ENCODE data around the gene WWP2.
"Not testable (repeated sequence)": the region's sequence is repeated elsewhere in the genome, so short reads cannot be mapped to it uniquely, and the experiment has no call there.

WWP2 gene

DNA sequence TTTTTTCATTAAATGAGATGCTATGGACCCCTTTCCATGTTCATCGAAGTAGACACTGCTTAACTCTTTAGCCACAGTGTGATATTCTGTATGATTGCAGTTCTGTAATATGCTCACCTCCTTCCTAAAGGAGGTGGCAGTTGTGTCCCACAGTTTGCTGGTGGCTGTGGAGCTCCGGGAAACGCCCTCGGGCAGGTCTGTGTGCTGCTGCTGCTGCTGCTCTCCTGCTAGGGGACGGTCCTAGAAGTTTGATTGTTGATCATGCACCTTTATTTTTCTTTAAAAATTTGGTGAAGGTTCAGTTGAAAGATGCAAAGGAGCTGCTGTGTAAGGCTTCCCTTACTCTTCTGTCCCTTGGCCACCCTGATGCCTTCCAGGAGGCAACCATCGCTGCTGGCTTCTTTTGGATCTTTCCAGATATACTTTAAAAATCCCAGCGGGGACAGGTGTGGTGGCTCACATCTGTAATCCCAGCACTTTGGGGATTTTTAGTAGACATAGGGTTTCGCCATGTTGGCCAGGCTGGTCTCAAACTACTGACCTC lies 180.6 kb downstream of the WWP2 start:
- no peak for DNase-seq (ENCODE audit: low read depth, low spot score)

GRCh38 chr16:69943241-69944036 lies 181.3 kb downstream of the WWP2 start:
- DNase-seq (ENCODE audit: low read depth, low spot score) = not testable (repeated sequence)

GRCh38 chr16:69950411-69950810 lies 188.3 kb downstream of the WWP2 start:
- not testable (repeated sequence) for DNase-seq (ENCODE audit: low read depth, low spot score)

GRCh38 chr16:69951017-69951671 lies 189.0 kb downstream of the WWP2 start, which contains the start of gene CLEC18A:
Gene CLEC18A, plus strand, starts transcription at chr16:69951334. Its CDS starts 33 bp downstream, at chr16:69951367.
- DNase-seq (ENCODE audit: low read depth, low spot score) = not testable (repeated sequence)

GRCh38 chr16:69951672-69952031 lies 189.5 kb downstream of the WWP2 start:
- not testable (repeated sequence) for DNase-seq (ENCODE audit: low read depth, low spot score)

DNA sequence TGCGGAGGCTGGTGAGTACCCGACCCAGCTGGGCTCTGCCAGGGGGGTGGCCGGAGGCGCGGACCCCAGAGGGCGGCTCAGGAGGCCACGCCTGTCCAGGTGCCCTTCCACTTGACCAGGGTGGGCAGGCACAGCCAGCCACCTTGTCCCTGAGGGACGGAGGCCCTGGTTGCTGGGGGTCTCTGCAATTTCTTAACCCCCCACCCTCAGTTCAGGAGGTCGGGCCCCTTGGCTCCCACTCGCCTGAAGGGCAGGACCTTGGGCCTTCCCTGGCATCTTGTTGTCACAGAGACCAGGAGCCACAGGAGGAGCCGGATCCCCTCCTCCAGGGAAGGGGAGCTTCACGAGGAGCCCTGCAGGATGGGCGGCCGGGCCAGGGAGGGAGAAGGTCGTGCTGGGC lies 190.0 kb downstream of the WWP2 start:
- DNase-seq (ENCODE audit: low read depth, low spot score) = not testable (repeated sequence)

GRCh38 chr16:69952572-69953355 lies 190.6 kb downstream of the WWP2 start:
- not testable (repeated sequence) for DNase-seq (ENCODE audit: low read depth, low spot score)

DNA sequence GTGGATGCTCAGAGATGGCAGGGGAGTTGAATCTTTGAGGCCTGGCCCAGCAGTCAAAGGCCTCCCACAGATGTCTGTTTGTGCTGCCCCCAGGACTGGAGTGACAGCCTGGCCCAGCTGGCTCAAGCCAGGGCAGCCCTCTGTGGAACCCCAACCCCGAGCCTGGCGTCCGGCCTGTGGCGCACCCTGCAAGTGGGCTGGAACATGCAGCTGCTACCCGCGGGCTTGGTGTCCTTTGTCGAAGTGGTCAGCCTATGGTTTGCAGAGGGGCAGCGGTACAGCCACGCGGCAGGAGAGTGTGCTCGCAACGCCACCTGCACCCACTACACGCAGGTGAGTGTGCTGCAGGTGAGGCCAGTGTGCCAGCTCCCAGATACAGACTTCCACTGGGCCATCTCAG lies 192.1 kb downstream of the WWP2 start:
- DNase-seq (ENCODE audit: low read depth, low spot score) = not testable (repeated sequence)

DNA sequence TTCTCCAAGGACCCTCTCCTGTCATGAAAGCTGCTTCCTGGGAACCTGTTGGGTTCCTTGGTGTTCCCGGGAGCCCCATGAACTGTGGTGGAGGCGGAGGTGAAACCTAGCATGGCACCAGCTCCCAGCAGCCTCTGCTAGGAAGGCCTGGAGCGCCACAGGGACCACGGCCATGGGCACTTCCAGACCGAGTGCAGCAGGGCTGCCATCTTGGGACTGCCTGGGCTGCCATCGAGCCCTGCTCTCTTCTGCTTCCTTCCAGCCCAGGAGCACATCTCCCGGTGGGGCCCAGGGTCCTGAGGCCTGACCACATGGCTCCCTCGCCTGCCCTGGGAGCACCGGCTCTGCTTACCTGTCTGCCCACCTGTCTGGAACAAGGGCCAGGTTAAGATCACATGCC lies 201.2 kb downstream of the WWP2 start:
- not testable (repeated sequence) for DNase-seq (ENCODE audit: low read depth, low spot score)

DNA sequence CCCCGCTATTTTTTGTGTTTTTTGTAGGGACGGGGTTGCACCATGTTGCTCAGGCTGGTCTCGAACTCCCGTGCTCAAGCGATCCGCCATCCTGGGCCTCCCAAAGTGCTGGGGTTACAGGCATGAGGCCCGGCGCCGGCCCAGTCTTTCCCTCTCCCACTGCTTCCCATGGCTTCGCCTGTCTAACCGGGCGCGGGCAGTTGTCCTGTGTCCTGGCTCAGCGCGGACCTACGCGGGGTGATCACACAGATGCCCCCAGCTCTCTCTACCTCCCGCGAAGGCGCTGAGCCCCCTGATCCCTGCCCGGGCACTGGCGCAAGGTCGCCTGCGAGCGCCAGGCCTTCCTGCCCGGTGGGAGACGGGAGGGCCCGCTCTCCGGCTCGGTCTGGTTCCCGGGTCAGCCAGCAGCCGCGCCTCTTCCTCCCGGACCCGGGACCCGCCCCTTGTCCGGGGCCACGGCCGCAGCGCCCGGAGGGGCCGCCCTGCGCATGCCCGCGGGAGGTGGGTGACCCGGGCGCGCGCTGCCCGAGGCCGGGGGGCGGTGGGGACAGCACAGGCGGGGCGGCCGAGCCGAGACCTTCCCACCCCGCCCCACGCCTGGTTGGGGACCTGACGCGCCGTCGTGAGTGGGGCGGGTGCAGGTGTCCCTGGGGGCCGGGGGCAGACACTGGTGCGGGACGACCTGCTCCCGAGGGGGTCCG lies 203.0 kb downstream of the WWP2 start:
- DNase-seq (ENCODE audit: low read depth, low spot score) = not testable (repeated sequence)

DNA sequence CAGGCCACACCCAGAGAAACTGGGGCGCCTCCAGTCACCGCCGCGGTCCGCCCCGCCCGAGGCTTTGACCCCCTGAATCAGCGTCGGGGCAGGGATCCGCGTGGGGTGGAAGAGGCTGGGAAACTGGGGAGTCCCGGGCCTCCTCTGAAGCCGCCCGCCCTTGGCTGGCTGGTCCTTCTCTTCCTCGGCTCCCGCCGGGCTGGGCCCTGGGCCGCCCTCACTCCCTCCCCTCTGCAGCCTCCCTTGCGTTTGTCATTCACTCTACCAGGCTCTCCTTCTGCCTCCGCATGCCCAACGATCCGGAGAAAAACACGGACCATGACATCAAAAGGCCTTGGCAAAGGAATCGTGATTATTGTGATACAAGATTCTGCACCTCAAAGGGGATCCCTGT lies 203.5 kb downstream of the WWP2 start:
- DNase-seq (ENCODE audit: low read depth, low spot score) = not testable (repeated sequence)

- not testable (repeated sequence) for DNase-seq (ENCODE audit: low read depth, low spot score)
These were observed 205.6 kb downstream of the WWP2 start for GRCh38 chr16:69967688-69968087.

DNA sequence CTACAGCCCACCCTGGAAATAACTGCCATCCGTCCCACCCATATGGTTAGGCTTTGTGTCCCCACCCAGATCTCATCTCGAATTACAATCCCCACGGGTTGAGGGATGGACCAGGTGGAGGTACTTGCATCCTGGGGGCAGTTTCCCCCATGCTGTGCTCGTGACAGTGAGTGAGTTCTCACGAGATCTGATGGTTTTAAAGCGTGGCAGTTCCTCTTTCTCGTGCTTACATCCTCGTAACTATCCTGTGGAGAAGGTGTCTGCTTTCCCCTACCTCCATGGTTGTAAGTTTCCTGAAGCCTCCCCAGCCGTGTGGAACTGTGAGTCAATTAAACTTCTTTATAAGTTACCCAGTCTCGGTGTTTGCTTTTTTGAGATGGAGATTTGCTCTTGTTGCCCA lies 206.0 kb downstream of the WWP2 start:
- DNase-seq (ENCODE audit: low read depth, low spot score) = not testable (repeated sequence)

DNA sequence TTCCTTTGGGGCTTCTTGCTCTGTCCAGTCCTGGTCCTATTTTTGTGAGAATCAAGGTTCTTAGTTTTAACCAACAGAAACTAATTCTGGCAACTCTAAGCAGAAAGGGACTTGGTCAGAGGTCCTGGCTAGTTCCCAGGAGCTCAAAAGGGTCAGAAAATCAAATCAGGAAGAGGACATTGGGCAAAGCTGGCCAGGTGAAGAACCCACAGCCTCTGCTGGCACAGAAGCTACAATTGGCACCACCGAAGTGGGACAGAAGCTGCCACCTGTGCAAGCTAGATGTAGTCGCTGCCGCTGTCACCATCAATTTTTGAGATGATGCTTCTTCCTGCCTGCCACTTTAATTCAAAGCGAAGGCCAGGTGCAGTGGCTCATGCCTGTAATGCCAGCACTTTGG lies 207.5 kb downstream of the WWP2 start:
- not testable (repeated sequence) for DNase-seq (ENCODE audit: low read depth, low spot score)

DNA sequence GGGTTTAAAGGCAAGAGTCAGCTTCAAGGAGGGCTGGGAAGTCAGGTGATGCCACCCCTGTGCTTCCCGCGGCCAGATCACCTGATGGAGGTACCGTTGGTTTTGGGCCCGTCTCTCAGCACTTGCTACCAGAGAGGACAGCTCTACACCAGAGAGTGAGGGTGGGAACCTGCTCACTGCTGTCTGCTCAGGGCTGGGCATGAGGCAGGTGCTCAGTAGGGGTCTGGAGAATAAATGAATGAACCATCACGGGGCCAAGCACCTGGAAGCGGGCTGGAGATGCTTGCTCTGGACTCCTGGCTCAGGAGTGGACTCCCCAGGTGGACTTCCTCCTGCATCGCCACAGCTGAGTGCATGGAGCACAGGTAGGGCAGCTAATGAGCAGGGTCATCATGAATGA lies 210.0 kb downstream of the WWP2 start:
- DNase-seq (ENCODE audit: low read depth, low spot score) = not testable (repeated sequence)

- DNase-seq (ENCODE audit: low read depth, low spot score) = not testable (repeated sequence)
These were observed 210.8 kb downstream of the WWP2 start for GRCh38 chr16:69972935-69973334.

GRCh38 chr16:69985196-69985595 lies 223.1 kb downstream of the WWP2 start:
- not testable (repeated sequence) for DNase-seq (ENCODE audit: low read depth, low spot score)

Measured in smooth muscle cell of the brain vasculature (primary cell).